Ramos (cell line): ENCODE results near the gene TRDN.
"Not testable (repeated sequence)": the region's sequence is repeated elsewhere in the genome, so short reads cannot be mapped to it uniquely, and the experiment has no call there.

Experiments
- in situ Hi-C: fragments of 300-500 bp; cut with MboI; formaldehyde crosslinking; loops from one replicate; pipeline ENCODE4 v1.14.3; 2022; ENCODE audit warnings: low sequenced_read_pairs; ENCODE audit not compliant: unreplicated experiment

Gene TRDN

DNA sequence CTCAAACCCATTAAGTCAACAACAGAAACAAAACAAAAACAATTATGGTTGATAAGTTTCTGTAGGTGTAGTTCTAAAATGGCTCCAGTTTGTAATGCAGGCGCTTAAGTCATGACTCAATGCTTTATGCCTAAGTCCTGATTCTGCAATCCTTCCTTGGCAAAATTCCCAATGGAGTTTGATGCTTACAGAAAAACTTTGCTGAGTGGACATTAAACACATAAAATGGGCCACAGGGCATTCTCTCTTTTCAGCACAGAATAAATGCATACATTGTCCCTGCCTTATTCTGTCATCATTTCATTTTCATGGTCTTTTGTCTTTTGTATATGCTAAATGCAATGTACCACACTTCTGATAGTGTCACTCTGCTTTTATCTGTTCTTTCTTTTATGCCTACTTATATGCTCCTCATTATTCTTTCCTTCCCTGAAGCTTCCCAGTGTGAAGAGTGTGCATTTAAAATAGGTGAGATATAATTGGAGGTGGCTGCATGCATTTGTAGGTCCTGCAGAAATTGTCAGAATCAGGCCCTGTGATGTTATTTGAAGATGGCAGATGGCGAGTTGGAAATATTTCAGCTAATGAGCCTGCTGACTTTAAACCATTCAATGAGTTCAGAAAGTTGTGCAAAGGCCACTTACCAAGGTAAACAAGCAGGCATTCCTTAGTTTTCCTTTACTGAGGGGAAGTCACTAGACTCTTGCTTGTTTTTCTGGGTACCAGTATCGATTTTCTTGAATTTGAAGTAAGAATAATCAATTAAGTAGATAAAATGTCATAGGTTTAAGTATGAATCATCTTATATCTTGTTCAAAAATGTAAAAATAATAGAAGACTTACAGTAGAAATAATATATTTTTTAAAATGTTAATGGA lies 313.1 kb downstream of the TRDN start:
- in situ Hi-C loops: no loop called here

DNA sequence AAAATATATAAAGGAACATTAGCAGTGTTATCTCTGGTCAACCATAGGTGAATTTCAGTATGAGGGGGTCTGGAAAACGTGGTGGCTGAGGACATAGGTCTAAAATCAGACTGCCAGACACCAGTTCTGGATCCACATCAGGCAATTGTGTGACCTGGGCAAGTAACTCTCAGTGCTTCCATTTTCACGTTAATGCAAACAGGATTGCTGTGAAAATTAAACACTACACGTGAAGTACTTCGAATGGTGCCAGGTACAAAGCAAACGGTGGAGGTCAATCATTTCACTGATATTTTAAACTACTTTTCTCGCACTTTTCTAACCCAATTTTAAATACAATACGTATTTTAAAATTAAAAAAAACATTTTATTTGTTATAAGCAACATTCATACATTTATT lies 315.7 kb downstream of the TRDN start:
- in situ Hi-C loops: no loop called here

- in situ Hi-C loops: no loop called here
Observed at GRCh38 chr6:123316733-123317323, 319.9 kb downstream of the TRDN start.

GRCh38 chr6:123314459-123314858 lies 322.3 kb downstream of the TRDN start:
- in situ Hi-C loops: not testable (repeated sequence)

- in situ Hi-C loops: no loop called here
Observed at GRCh38 chr6:123309130-123309529, 327.6 kb downstream of the TRDN start.

DNA sequence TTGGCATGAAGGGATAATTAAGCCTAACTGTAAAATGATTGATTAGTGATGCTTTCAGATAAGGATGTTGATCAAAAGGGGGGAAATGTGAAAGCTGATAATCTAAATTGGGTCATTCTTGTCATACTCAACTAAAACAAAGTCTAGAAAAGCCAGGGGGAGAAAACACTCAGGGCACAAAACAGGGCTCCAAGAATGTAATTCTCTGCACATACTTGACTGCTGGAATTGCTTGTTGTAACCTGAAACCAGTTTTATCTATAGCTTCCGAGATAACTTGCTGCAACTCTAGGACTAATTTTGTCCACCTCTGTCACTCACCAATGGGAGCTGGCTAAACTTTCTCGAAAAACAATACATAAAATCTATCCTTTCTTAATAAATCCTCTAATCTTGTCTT lies 330.4 kb downstream of the TRDN start:
- in situ Hi-C loops: no loop called here

DNA sequence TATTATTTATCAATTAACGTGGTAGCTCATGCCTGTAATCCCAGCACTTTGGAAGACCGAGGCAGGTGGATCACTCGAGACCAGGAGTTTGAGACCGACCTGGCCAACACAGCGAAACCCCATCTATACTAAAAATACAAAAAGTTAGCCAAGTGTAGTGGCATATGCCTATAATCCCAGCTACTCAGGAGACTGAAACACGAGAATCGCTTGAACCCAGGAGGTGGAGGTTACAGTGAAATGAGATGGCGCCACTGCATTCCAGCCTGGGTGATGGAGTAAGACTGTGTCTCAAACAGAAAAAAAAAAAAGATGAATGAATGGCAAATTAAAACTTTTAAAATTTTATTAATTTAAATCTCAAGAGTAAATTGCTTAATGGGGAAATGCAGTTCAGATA lies 341.1 kb downstream of the TRDN start:
- in situ Hi-C loops: no loop called here

DNA sequence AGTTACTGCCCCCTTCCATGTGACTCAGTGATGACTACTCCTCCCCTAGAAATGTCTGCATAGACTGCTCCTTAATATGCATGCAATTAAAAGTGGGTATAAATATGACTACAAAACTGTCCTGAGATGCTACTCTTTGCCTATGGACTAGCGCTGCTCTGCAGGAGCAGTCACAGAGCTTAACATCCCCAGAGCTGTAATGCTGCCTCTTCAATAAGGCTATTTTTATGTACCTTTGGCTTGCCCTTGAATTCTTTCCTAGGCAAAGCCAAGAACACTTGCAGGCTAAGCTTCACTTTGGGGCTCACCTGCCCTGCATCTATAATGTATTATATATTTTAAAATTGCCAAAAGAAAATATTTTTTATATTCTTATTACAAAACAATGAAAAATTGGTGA lies 341.6 kb downstream of the TRDN start:
- in situ Hi-C loops: no loop called here

DNA sequence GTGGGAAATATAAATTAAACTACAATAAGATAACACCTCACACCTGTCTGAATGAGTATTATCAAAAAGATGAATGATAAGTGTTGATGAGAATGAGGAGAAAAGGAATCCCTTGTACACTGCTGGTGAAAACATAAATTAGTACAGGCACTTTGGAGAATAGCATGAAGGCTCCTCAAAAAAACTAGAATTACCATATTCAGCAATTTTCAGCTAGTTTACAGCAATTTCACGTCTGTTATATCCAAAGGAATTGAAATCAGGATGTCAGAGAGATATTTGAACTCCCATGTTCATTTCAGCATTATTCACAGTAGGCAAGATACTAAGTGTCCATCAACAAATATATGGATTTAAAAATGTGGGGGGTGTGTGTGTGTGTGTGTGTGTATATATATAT lies 348.1 kb downstream of the TRDN start:
- in situ Hi-C loops: no loop called here

GRCh38 chr6:123276546-123276980 lies 360.2 kb downstream of the TRDN start:
- in situ Hi-C loops: no loop called here

GRCh38 chr6:123263981-123264380 lies 372.8 kb downstream of the TRDN start:
- in situ Hi-C loops: no loop called here

DNA sequence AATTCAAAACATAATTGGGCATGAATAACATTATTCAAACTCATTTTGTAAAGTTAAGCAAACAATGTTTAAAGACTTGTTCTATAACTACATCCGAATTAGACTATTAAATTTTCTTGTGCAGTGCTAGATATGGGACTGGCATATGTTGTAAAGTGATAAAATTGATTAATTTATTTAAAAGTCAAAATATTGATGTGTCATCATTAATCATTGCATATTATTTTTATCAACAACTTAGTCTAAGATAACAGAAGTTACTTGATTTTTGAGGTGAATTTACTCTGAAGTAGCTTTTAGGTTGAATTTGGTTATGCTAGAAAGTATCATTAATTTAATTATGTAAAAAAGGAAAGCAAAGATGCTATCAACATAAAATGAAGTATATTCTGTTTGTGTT lies 396.1 kb downstream of the TRDN start:
- in situ Hi-C loops: no loop called here

DNA sequence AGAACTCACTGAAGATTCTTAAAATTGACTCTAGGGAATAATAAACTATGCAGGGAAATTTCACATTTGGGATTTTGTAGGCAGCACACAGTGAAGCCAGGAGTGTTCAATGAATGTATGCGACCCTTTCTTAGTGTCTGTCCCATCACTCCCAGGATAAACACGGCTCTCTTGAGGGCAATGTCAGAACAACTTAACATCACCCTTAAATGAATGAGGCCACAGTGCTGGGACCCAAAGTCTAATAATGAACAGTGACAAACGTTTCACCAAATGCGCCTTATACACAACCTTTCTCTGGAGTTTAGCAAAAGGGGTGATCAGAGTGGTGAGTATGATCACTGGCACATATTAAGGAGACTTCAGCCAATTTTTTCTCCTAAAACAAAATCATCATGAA lies 403.4 kb downstream of the TRDN start:
- in situ Hi-C loops: no loop called here

DNA sequence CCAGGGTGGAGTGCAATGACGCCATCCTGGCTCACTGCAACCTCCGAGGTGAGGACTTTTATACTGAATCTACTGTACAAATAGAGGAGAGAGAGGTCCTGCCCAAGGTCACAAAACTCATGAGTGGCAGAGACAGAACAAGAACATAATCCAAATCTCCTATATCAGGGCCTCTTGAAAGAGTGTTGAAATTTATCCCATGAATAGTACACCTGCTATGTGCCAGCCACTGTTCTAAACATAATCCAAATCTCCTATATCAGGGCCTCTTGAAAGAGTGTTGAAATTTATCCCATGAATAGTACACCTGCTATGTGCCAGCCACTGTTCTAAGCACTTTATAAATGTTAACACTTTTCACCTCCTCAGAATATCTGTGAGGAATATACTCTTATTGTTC lies 409.0 kb downstream of the TRDN start:
- in situ Hi-C loops: not testable (repeated sequence)

- in situ Hi-C loops: no loop called here
Observed at GRCh38 chr6:123226398-123226797, 410.4 kb downstream of the TRDN start.

GRCh38 chr6:123224077-123224476 lies 412.7 kb downstream of the TRDN start:
- in situ Hi-C loops: no loop called here

GRCh38 chr6:123223461-123223860 lies 413.3 kb downstream of the TRDN start:
- in situ Hi-C loops: no loop called here

GRCh38 chr6:123215211-123215610 lies 421.5 kb downstream of the TRDN start:
- in situ Hi-C loops: no loop called here

- in situ Hi-C loops: no loop called here
Observed at GRCh38 chr6:123214433-123214832, 422.3 kb downstream of the TRDN start.

- in situ Hi-C loops: no loop called here
Observed at GRCh38 chr6:123213921-123214320, 422.8 kb downstream of the TRDN start.

DNA sequence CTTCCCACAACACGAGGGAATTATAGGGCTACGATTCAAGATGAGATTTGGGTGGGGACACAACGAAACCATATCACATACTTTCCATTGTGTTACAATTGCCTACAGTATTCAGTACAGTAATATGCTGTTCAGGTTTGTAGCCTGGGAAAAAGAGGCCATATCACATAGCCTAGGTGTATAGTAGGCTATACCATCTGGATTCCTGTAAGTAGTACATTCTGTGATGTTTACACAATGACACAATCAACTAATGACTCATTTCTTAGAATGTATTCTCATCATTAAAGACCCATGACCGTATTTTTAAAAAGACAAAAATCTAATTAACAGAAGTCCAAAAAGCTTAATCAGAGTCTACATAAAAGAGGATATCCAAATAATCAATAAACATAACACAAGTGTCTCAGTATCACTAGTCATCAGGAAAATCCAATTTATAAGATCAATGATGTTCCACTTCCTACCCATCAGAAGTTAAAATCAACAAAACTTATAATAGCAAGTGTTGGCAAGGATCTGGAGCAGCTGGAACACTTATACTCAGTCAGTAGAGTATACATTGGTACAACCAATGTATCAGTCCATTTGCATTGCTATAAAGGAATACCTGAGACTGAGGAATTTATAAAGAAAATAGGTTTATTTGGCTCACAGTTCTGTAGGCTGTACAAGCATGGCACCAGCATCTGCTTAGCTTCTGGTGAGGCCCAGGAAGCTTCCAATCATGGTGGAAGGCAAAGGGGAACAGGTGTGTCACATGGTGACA lies 424.8 kb downstream of the TRDN start:
- in situ Hi-C loops: no loop called here
